ENCODE results near the gene EMILIN3. TPM values are rescaled to one million over a fixed set of nuclear protein-coding genes. Genes with fewer than 3 reads are reported as not detected.

EMILIN3 gene
- total and polyA plus RNA-seq, 2 of the 4 experiments (the other 2 are of a cell fraction) = under 0.01 to 0.07 TPM

- dilution Hi-C loops (cut with HindIII; ENCODE audit: low sequenced_read_pairs, unreplicated experiment) = no loop called here
- H2AFZ ChIP-seq (replicated peaks; ENCODE audit: low read length, poor library complexity) = no peak overlapping the region
- POLR2A ChIA-PET (ENCODE audit: unreplicated experiment) = no interaction called here
These were observed 50.6 kb downstream of the EMILIN3 start for GRCh38 chr20:41316051-41316450.

More at GRCh38 chr20:41316051-41316450, 50.6 kb downstream of the EMILIN3 start:
- Histone ChIP-seq H2BK5ac (ENCODE audit: low read depth, low read length, poor library complexity, severe bottlenecking) (peak overlapping the region; percentile 69), H3K79me1 (ENCODE audit: low read depth in 1 of 2, low read length in 2 of 2) (peaks cover 5 to 39% of the 10 kb centered on the region in 2 experiments; a peak in 3 of 4 replicates), H3K18ac (ENCODE audit: low read depth, low read length) (peak overlapping the region; percentile 92; the same call in 1 of the 2 replicates), H3K56ac (ENCODE audit: extremely low read depth, insufficient read depth, low read length) (peak overlapping the region; percentile 51; the same call in 1 of the 2 replicates), H4K5ac (ENCODE audit: low read depth, low read length) (peak overlapping the region; percentile 75; the same call in 1 of the 2 replicates), H3K4me1 (ENCODE audit: control insufficient read depth, insufficient read depth, low read length) (peaks cover 4% of the 10 kb centered on the region), H3K27ac (ENCODE audit: insufficient read depth, low read length) (peak overlapping the region; percentile 48; the same call in 1 of the 2 replicates), H3K4me3 (ENCODE audit: insufficient read depth, low read depth, low read length) (peak overlapping the region; percentile 33; the same call in 1 of the 2 replicates), H3K36me3 (ENCODE audit: control insufficient read depth, insufficient read depth, low read length) (no peaks in the 10 kb centered on the region), H3K9me3 (ENCODE audit: control insufficient read depth, insufficient read depth, low read length) (no peaks in the 10 kb centered on the region), H4K91ac (ENCODE audit: insufficient read depth, low read depth, low read length) (peak overlapping the region; percentile 47), H3K23ac (ENCODE audit: low read depth, low read length) (peak overlapping the region; percentile 46), H3K14ac (replicated peaks; ENCODE audit: low read depth, low read length) (peak overlapping the region; percentile 39), H2BK120ac (ENCODE audit: low read depth, low read length) (peak overlapping the region; percentile 78), H2AK9ac (replicated peaks; ENCODE audit: low read depth, low read length, poor library complexity) (no peak overlapping the region), H2AK5ac (ENCODE audit: low read depth, low read length) (peak overlapping the region; percentile 59), H3K27me3 (ENCODE audit: control insufficient read depth, insufficient read depth, low read length) (no peaks in the 10 kb centered on the region), H3K9ac (ENCODE audit: low read depth, low read length) (peak overlapping the region; percentile 50; the same call in 1 of the 2 replicates), H4K20me1 (ENCODE audit: insufficient read depth, low read length) (peaks cover 22% of the 10 kb centered on the region), H2BK20ac (ENCODE audit: low read depth, low read length) (peak overlapping the region; percentile 84), H4K8ac (ENCODE audit: low read depth in 2 of 2, low read length in 2 of 2) (peak overlapping the region in 1 of 2 experiments; percentile 81; a peak in 2 of 4 replicates), H3K4me2 (ENCODE audit: low read depth, low read length) (peak overlapping the region; percentile 93), H3K9me1 (ENCODE audit: insufficient read depth, low read length) (peaks cover 7% of the 10 kb centered on the region; the same call in 1 of the 2 replicates), H3K4ac (ENCODE audit: low read depth, low read length) (peak overlapping the region; percentile 78; the same call in 1 of the 2 replicates), H2BK15ac (ENCODE audit: low read depth, low read length) (no peak overlapping the region; the same call in 2 of the 3 replicates)
- intact Hi-C loops (cut with micrococcal nuclease) = loop anchor here (1.0 to 5.0 kb wide), 5 partner anchors 8 to 139 kb away; no protein-coding TSS in a partner anchor
- 100% methylated on average over 1 of the region's 6 CpGs; no CpG with 5 or more reads in 1 of the 2 experiments for WGBS, 2 experiments (ENCODE audit: extremely low coverage in 2 of 2, insufficient read length in 1 of 2)
- in situ Hi-C loops (cut with MboI; ENCODE audit: low sequenced_read_pairs) = no loop called here
- DNase-seq (no peak), ATAC-seq (ENCODE audit: low read depth) (no peak)
- CTCF ChIA-PET = interaction anchor here (0.6 kb wide), 1 partner anchor 145 kb away, joined by 3 read pairs; no protein-coding TSS in a partner anchor
- TSS peak; percentile 61 for BruUV-seq (replicated peaks)
- TF ChIP-seq CEBPB (IDR thresholded peaks at IDR 0.05; ENCODE audit: low read depth, low read length) = no peak
- TF ChIP-seq, protein P1, sequence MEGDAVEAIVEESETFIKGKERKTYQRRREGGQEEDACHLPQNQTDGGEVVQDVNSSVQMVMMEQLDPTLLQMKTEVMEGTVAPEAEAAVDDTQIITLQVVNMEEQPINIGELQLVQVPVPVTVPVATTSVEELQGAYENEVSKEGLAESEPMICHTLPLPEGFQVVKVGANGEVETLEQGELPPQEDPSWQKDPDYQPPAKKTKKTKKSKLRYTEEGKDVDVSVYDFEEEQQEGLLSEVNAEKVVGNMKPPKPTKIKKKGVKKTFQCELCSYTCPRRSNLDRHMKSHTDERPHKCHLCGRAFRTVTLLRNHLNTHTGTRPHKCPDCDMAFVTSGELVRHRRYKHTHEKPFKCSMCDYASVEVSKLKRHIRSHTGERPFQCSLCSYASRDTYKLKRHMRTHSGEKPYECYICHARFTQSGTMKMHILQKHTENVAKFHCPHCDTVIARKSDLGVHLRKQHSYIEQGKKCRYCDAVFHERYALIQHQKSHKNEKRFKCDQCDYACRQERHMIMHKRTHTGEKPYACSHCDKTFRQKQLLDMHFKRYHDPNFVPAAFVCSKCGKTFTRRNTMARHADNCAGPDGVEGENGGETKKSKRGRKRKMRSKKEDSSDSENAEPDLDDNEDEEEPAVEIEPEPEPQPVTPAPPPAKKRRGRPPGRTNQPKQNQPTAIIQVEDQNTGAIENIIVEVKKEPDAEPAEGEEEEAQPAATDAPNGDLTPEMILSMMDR (conservative IDR thresholded peaks at IDR 0.05; ENCODE audit: low read depth, low read length) = no peak
- no peak for TF ChIP-seq RCOR1 (IDR thresholded peaks at IDR 0.05; ENCODE audit: insufficient replicate concordance, low read length)
- TF ChIP-seq FOS (IDR thresholded peaks at IDR 0.05; ENCODE audit: low read depth, low read length) = no peak
- TF ChIP-seq SMC3 (IDR thresholded peaks at IDR 0.05; ENCODE audit: low read depth, low read length) = no peak
- TF ChIP-seq, protein P2, sequence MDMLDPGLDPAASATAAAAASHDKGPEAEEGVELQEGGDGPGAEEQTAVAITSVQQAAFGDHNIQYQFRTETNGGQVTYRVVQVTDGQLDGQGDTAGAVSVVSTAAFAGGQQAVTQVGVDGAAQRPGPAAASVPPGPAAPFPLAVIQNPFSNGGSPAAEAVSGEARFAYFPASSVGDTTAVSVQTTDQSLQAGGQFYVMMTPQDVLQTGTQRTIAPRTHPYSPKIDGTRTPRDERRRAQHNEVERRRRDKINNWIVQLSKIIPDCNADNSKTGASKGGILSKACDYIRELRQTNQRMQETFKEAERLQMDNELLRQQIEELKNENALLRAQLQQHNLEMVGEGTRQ (IDR thresholded peaks at IDR 0.05; ENCODE audit: low read depth, low read length) = no peak
- no peak for TF ChIP-seq RAD21 (IDR thresholded peaks at IDR 0.05; ENCODE audit: low read length)
- no peak for TF ChIP-seq NFE2L2 (IDR thresholded peaks at IDR 0.05; ENCODE audit: low read depth, low read length)
- TF ChIP-seq RFX5 (IDR thresholded peaks at IDR 0.05; ENCODE audit: low read depth, low read length) = no peak
- TF ChIP-seq BHLHE40 (IDR thresholded peaks at IDR 0.05; ENCODE audit: low read depth, low read length) = no peak
- TF ChIP-seq MAZ (IDR thresholded peaks at IDR 0.05; ENCODE audit: borderline replicate concordance, low read depth, low read length) = no peak
- no peak for TF ChIP-seq CHD1 (IDR thresholded peaks at IDR 0.05; ENCODE audit: low read depth, low read length)
- no peak for TF ChIP-seq ELK1 (IDR thresholded peaks at IDR 0.05; ENCODE audit: borderline replicate concordance, low read depth, low read length)
- no peak for TF ChIP-seq MAFK (IDR thresholded peaks at IDR 0.05; ENCODE audit: low read depth, low read length)
- no peak for TF ChIP-seq MXI1 (IDR thresholded peaks at IDR 0.05; ENCODE audit: borderline replicate concordance, low read depth, low read length)
- no peak for TF ChIP-seq POLR2A (IDR thresholded peaks at IDR 0.05; ENCODE audit: low read depth, low read length)

Data from IMR-90 (cell line).